ENCODE results near the gene MMP1. TPM values are rescaled to one million over a fixed set of nuclear protein-coding genes. Genes with fewer than 3 reads are reported as not detected.

Gene MMP1
- total and polyA plus RNA-seq, 4 donors: 0.06 to 0.08 TPM; not detected in 2

- H3K4me3 ChIP-seq (ENCODE audit: low read depth, low read length): no peak overlapping the region
- H3K27me3 ChIP-seq (ENCODE audit: control insufficient read depth, insufficient read depth, low read length): no peaks in the 10 kb centered on the region
- no peak overlapping the region for H3K27ac ChIP-seq (ENCODE audit: low read depth, low read length)
- H3K9me3 ChIP-seq (ENCODE audit: control insufficient read depth, insufficient read depth, low read length): no peaks in the 10 kb centered on the region
- 87% methylated on average over 3 of the region's 4 CpGs for WGBS (ENCODE audit: insufficient coverage)
- no peaks in the 10 kb centered on the region for H3K36me3 ChIP-seq (ENCODE audit: control insufficient read depth, insufficient read depth, low read length)
- no peak for DNase-seq (ENCODE audit: low read depth in 4 of 6, low spot score in 6 of 6)
- H3K4me1 ChIP-seq (ENCODE audit: control insufficient read depth, insufficient read depth, low read length): no peaks in the 10 kb centered on the region
Measured at GRCh38 chr11:102791271-102792036, 6.5 kb downstream of the MMP1 start.

DNA sequence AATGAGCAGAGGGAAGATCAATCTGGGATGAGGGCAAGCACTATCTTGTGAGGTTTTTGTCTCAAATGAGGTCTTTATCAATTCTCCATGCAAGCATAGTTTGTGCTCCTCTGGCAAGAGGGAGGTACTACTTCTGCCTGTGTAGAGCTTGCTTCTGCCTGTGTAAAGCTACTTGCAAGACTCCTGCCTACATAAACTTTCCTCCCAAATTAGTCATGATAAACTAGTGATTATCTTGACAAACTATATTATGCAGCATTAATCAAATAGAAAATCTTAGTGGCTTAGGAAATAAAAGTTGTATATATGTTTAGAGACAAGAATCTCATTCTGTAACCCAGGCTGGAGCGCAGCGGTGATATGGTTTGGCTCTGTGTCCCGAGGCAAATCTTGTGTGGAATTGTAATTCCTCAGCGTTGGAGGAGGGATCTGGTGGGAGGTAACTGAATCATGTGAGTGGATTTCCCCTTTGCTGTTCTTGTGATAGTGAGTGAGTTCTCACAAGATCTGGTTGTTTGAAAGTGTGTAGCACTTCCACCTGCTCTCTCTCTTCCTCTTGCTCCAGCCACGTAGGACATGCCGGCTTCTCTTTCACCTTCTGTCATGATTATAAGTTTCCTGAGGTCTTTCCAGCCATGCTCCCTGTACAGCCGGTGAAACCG is 9.5 kb downstream of the MMP1 start:
- H3K9me3 ChIP-seq (ENCODE audit: control insufficient read depth, insufficient read depth, low read length): no peaks in the 10 kb centered on the region
- 96% methylated on average over 3 of the region's 8 CpGs for WGBS (ENCODE audit: insufficient coverage)
- no peaks in the 10 kb centered on the region for H3K27me3 ChIP-seq (ENCODE audit: control insufficient read depth, insufficient read depth, low read length)
- DNase-seq (ENCODE audit: low read depth in 4 of 6, low spot score in 6 of 6): no peak
- no peak overlapping the region for H3K27ac ChIP-seq (ENCODE audit: low read depth, low read length)
- H3K36me3 ChIP-seq (ENCODE audit: control insufficient read depth, insufficient read depth, low read length): no peaks in the 10 kb centered on the region
- H3K4me3 ChIP-seq (ENCODE audit: low read depth, low read length): no peak overlapping the region
- no peaks in the 10 kb centered on the region for H3K4me1 ChIP-seq (ENCODE audit: control insufficient read depth, insufficient read depth, low read length)

DNA sequence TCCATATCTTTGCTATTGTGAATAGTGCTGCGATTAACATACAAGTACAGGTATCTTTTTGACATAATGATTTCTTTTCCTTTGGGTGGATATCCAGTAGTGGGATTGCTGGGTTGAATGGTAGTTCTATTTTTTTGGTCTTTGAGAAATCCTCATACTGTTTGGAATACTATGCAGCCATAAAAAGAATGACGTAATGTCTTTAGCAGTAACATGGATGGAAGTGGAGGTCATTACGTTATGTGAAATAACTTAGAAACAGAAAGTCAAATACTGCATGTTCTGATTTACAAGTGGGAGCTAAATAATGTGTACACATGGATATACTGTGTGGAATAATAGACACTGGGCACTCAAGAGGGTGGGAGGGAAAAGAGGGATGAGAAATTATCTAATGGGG is 13.6 kb downstream of the MMP1 start:
- H3K4me1 ChIP-seq (ENCODE audit: control insufficient read depth, insufficient read depth, low read length): no peaks in the 10 kb centered on the region

DNA sequence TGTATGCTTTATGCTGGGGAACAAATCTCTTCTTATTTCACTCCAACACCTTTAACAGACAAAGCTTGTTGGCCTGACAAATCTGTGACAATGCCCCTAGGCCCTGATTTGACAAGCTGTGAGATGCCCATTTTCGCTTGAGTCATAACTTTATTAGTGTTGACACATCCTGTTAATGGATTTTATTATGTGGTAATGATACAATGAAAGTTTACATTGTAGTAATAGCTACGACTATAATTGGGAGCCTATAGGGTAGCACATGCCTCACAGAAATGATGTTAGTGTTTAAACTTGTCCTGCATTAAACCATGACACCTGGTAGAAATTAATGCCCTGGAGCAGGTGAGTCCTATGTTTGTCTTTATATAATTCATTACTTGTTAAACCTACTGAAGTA is 14.2 kb downstream of the MMP1 start:
- H3K4me3 ChIP-seq (ENCODE audit: low read depth, low read length): no peak overlapping the region
- no peak for DNase-seq (ENCODE audit: low read depth in 4 of 6, low spot score in 6 of 6)
- H3K27me3 ChIP-seq (ENCODE audit: control insufficient read depth, insufficient read depth, low read length): no peaks in the 10 kb centered on the region
- WGBS (ENCODE audit: insufficient coverage): no CpG with 5 or more reads among the region's 2 CpGs
- no peaks in the 10 kb centered on the region for H3K9me3 ChIP-seq (ENCODE audit: control insufficient read depth, insufficient read depth, low read length)
- no peaks in the 10 kb centered on the region for H3K4me1 ChIP-seq (ENCODE audit: control insufficient read depth, insufficient read depth, low read length)
- H3K36me3 ChIP-seq (ENCODE audit: control insufficient read depth, insufficient read depth, low read length): no peaks in the 10 kb centered on the region
- H3K27ac ChIP-seq (ENCODE audit: low read depth, low read length): no peak overlapping the region

More for the DNA sequence above, 13.6 kb downstream of the MMP1 start:
- WGBS (ENCODE audit: insufficient coverage): 83% methylated on average over 1 of the region's 3 CpGs
- Histone ChIP-seq H3K27ac (ENCODE audit: low read depth, low read length) (no peak overlapping the region), H3K9me3 (ENCODE audit: control insufficient read depth, insufficient read depth, low read length) (no peaks in the 10 kb centered on the region), H3K36me3 (ENCODE audit: control insufficient read depth, insufficient read depth, low read length) (no peaks in the 10 kb centered on the region), H3K27me3 (ENCODE audit: control insufficient read depth, insufficient read depth, low read length) (no peaks in the 10 kb centered on the region), H3K4me3 (ENCODE audit: low read depth, low read length) (no peak overlapping the region)
- DNase-seq (ENCODE audit: low read depth in 4 of 6, low spot score in 6 of 6): no peak

DNA sequence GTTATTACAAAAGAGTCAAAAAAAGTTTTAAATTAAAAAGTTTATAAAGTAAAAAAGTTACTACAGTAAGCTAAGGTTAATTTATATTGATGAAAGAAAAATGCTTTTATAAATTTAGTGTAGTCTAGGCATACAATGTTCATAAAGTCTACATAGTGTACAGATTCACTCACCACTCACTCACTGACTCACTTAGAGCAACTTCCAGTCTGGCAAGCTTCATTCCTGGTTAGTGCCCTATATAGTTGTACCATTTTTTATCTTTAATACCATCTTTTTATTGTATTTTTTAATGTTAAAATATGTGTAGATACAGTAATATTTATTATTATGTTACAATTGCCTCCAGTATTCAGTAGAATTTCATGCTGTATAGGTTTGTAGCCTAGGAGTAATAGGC is 14.9 kb downstream of the MMP1 start:
- Histone ChIP-seq H3K27me3 (ENCODE audit: control insufficient read depth, insufficient read depth, low read length) (no peaks in the 10 kb centered on the region), H3K27ac (ENCODE audit: low read depth, low read length) (no peak overlapping the region), H3K9me3 (ENCODE audit: control insufficient read depth, insufficient read depth, low read length) (no peaks in the 10 kb centered on the region), H3K4me3 (ENCODE audit: low read depth, low read length) (no peak overlapping the region), H3K36me3 (ENCODE audit: control insufficient read depth, insufficient read depth, low read length) (no peaks in the 10 kb centered on the region), H3K4me1 (ENCODE audit: control insufficient read depth, insufficient read depth, low read length) (no peaks in the 10 kb centered on the region)
- no peak for DNase-seq (ENCODE audit: low read depth in 4 of 6, low spot score in 6 of 6)

DNA sequence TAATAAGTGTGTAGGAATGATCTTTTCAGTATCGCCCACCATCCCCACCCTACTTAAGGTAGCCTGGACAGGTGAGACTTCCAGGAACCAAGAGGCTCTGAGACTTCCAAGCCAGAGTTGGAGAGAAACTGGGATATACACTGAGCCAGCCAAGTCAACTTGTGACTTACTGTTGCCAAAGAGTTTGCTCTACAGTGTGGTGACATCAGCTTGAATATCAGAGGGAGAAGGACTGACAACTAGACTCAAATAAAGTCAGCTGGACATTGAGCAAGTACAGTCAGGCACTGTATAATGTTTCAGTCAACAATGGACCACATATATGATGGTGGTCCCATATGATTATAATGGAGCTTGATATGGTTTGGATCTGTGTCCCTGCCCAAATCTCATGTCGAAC is 16.3 kb downstream of the MMP1 start:
- Histone ChIP-seq H3K36me3 (ENCODE audit: control insufficient read depth, insufficient read depth, low read length) (no peaks in the 10 kb centered on the region), H3K27ac (ENCODE audit: low read depth, low read length) (no peak overlapping the region), H3K9me3 (ENCODE audit: control insufficient read depth, insufficient read depth, low read length) (no peaks in the 10 kb centered on the region), H3K4me3 (ENCODE audit: low read depth, low read length) (no peak overlapping the region), H3K4me1 (ENCODE audit: control insufficient read depth, insufficient read depth, low read length) (no peaks in the 10 kb centered on the region), H3K27me3 (ENCODE audit: control insufficient read depth, insufficient read depth, low read length) (no peaks in the 10 kb centered on the region)
- WGBS (ENCODE audit: insufficient coverage): 83% methylated on average over 1 of the region's 2 CpGs
- no peak for DNase-seq (ENCODE audit: low read depth in 4 of 6, low spot score in 6 of 6)

DNA sequence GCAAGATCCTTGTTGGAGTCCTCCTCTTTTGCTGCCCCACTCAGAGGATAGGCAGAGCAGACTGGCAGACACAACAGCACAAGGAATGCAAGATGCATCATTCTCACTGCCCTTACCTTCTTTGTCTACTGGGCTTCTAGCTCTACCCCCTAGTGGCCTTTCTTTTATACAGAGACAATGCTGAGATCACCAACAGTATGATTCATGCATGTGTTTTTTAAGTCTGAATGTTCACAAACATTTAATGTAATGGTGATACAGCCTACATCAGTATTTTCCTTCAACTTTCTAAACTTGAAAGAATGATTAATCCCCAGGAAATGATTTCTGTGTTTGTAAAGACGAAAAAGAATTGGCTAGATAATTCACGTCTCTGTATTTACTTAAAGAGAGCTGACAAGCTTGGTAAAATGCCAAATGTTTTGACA is 17.5 kb downstream of the MMP1 start, which contains the start of gene MMP10:
Gene MMP10 (minus strand): TSS at position 138 of the 428 bp plus-strand sequence. CDS start 37 bp downstream, at position 101.
- Histone ChIP-seq H3K27me3 (ENCODE audit: control insufficient read depth, insufficient read depth, low read length) (no peaks in the 10 kb centered on the region), H3K27ac (ENCODE audit: low read depth, low read length) (no peak within 1 kb of the TSS), H3K4me3 (ENCODE audit: low read depth, low read length) (no peak within 1 kb of the TSS), H3K9me3 (ENCODE audit: control insufficient read depth, insufficient read depth, low read length) (no peaks in the 10 kb centered on the region), H3K36me3 (ENCODE audit: control insufficient read depth, insufficient read depth, low read length) (no peaks in the 10 kb centered on the region), H3K4me1 (ENCODE audit: control insufficient read depth, insufficient read depth, low read length) (no peaks in the 10 kb centered on the region)
- WGBS (ENCODE audit: insufficient coverage): no CpG with 5 or more reads among the region's 2 CpGs
- DNase-seq (ENCODE audit: low read depth in 4 of 6, low spot score in 6 of 6): no peak

GRCh38 chr11:102776454-102776853 is 21.5 kb downstream of the MMP1 start:
- Histone ChIP-seq H3K36me3 (ENCODE audit: control insufficient read depth, insufficient read depth, low read length) (no peaks in the 10 kb centered on the region), H3K27ac (ENCODE audit: low read depth, low read length) (no peak overlapping the region), H3K27me3 (ENCODE audit: control insufficient read depth, insufficient read depth, low read length) (no peaks in the 10 kb centered on the region), H3K9me3 (ENCODE audit: control insufficient read depth, insufficient read depth, low read length) (no peaks in the 10 kb centered on the region), H3K4me3 (ENCODE audit: low read depth, low read length) (no peak overlapping the region), H3K4me1 (ENCODE audit: control insufficient read depth, insufficient read depth, low read length) (no peaks in the 10 kb centered on the region)
- WGBS (ENCODE audit: insufficient coverage): 84% methylated on average over 4 of the region's 5 CpGs
- no peak for DNase-seq (ENCODE audit: low read depth in 4 of 6, low spot score in 6 of 6)

- no peak overlapping the region for H3K27ac ChIP-seq (ENCODE audit: low read depth, low read length)
- H3K9me3 ChIP-seq (ENCODE audit: control insufficient read depth, insufficient read depth, low read length): no peaks in the 10 kb centered on the region
- H3K4me1 ChIP-seq (ENCODE audit: control insufficient read depth, insufficient read depth, low read length): no peaks in the 10 kb centered on the region
- H3K36me3 ChIP-seq (ENCODE audit: control insufficient read depth, insufficient read depth, low read length): no peaks in the 10 kb centered on the region
- peak in 1 of 6 donors; percentile 35 for DNase-seq (ENCODE audit: low read depth in 4 of 6, low spot score in 6 of 6)
- no peak overlapping the region for H3K4me3 ChIP-seq (ENCODE audit: low read depth, low read length)
- 30% methylated on average over 3 of the region's 4 CpGs for WGBS (ENCODE audit: insufficient coverage)
- H3K27me3 ChIP-seq (ENCODE audit: control insufficient read depth, insufficient read depth, low read length): no peaks in the 10 kb centered on the region
Measured at GRCh38 chr11:102773386-102773785, 24.6 kb downstream of the MMP1 start.

DNA sequence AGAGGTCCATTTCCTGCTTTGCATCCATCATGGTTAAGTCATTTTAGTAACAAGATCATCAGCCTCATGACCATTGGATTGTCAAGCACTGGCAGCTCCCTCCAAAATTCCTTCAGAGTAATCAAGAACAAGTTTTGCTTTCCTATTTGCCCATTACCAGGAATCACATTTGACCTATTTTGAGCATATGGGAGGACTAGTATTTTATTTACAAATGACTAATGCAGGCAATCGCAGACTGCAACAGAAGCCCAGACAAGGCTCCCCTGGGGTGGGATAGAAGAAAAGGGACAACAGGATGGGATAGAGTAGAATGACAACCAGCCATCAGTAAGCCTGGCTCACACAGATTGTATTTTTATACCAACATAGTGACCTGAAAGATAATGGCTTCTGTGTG is 26.6 kb downstream of the MMP1 start:
- no peaks in the 10 kb centered on the region for H3K36me3 ChIP-seq (ENCODE audit: control insufficient read depth, insufficient read depth, low read length)
- no peaks in the 10 kb centered on the region for H3K27me3 ChIP-seq (ENCODE audit: control insufficient read depth, insufficient read depth, low read length)
- WGBS (ENCODE audit: insufficient coverage): no CpG with 5 or more reads among the region's 1 CpG
- H3K4me3 ChIP-seq (ENCODE audit: low read depth, low read length): no peak overlapping the region
- no peaks in the 10 kb centered on the region for H3K4me1 ChIP-seq (ENCODE audit: control insufficient read depth, insufficient read depth, low read length)
- H3K27ac ChIP-seq (ENCODE audit: low read depth, low read length): no peak overlapping the region
- no peaks in the 10 kb centered on the region for H3K9me3 ChIP-seq (ENCODE audit: control insufficient read depth, insufficient read depth, low read length)
- DNase-seq (ENCODE audit: low read depth in 4 of 6, low spot score in 6 of 6): no peak
